Kidney (tissue), 14 donors: ENCODE results near the gene CNTN1. TPM values are rescaled to one million over a fixed set of nuclear protein-coding genes. Genes with fewer than 3 reads are reported as not detected.

ENCODE experiments used
- DNase-seq, 5 donors: peaks; one replicate each; pipeline ENCODE4 v3.0.0-alpha.2; 2013 to 2020
- FAIRE-seq: peaks from 2 replicates; lab custom pipeline; 2012; peaks lifted over from hg19 to GRCh38; lab: Jason Lieb, UNC
- H3K27ac ChIP-seq, 2 donors: one replicate each; pipeline ENCODE4 v1.7.0; 2013; ENCODE audit warnings: low read depth in 2 of 2, low read length in 2 of 2, inconsistent platforms in 1 of 2
- H3K27me3 ChIP-seq: one replicate; pipeline ENCODE4 v1.7.1; 2013; ENCODE audit warnings: low read length, inconsistent platforms; ENCODE audit not compliant: control insufficient read depth, insufficient read depth
- H3K36me3 ChIP-seq, 3 donors: one replicate each; pipeline versions ENCODE4 v1.7.0 to v1.7.1; 2013; ENCODE audit warnings: low read length in 3 of 3, control low read depth in 1 of 3, inconsistent platforms in 1 of 3; ENCODE audit not compliant: insufficient read depth in 3 of 3, control insufficient read depth in 2 of 3
- H3K4me1 ChIP-seq, 3 donors: one replicate each; pipeline versions ENCODE4 v1.7.0 to v1.7.1; 2013; ENCODE audit warnings: low read length in 3 of 3, inconsistent platforms in 1 of 3, low read depth in 1 of 3; ENCODE audit not compliant: control insufficient read depth in 2 of 3, insufficient read depth in 2 of 3
- H3K4me3 ChIP-seq, 3 donors: one replicate each; pipeline versions ENCODE4 v1.7.0 to v1.8.1; 2013; ENCODE audit warnings: low read length in 3 of 3, control low read depth in 1 of 3, inconsistent platforms in 1 of 3
- H3K9ac ChIP-seq, 3 donors: one replicate each; pipeline versions ENCODE4 v1.7.0 to v1.7.1; 2013; ENCODE audit warnings: low read length in 3 of 3, control low read depth in 1 of 3, inconsistent platforms in 1 of 3
- H3K9me3 ChIP-seq, 3 donors: one replicate each; pipeline versions ENCODE4 v1.7.0 to v1.7.1; 2013; ENCODE audit warnings: low read length in 3 of 3, control low read depth in 1 of 3, inconsistent platforms in 1 of 3; ENCODE audit not compliant: control insufficient read depth in 2 of 3, insufficient read depth in 1 of 3
- CTCF ChIP-seq: IDR thresholded peaks from 3 replicates; pipeline ENCODE4 v1.5.1; 2012; ENCODE audit warnings: mild to moderate bottlenecking, moderate library complexity, borderline replicate concordance; ENCODE audit not compliant: insufficient read depth; ENCODE audit errors: extremely low read depth
- intact Hi-C: fragments of 100-400 bp; cut with DNase I; formaldehyde crosslinking; loops from one replicate; pipeline ENCODE4 v1.11.1; 2022
- polyA plus RNA-seq: library from polyadenylated mRNA; stranded (reverse); fragments of 350-450 nt; fragmentation: Illumina TruSeq; extraction: RNeasy Lipid Tissue Mini Kit (QIAGEN cat#74804); gene quantifications from one replicate; pipeline ENCODE4 v1.2.3, GENCODE V29; 2014; ENCODE audit warnings: low read depth, low replicate concordance; ENCODE audit not compliant: insufficient read depth
- total RNA-seq: library from RNA; stranded (reverse); fragmentation: NEBNext Ultra II Directional; extraction: Animal tissue kit (Norgen Biotek cat#: 25700); gene quantifications from one replicate; pipeline ENCODE4 v1.2.1, GENCODE V29; 2021
- donor health status: control.
- donor health status: control.
- donor health status: control.
- donor health status: control.
- donor health status: control.
- donor health status: DM: yes; HTN: yes; CAD: no.
- donor health status: Normal renal cell carcinoma (clear cell type).

The CNTN1 gene
- total and polyA plus RNA-seq, 2 donors from 2014 or later: 6.3 to 9.9 TPM

- FAIRE-seq (no peak), DNase-seq (no peak)
- Histone ChIP-seq H3K4me1 (no peaks in the 10 kb centered on the region), H3K9me3 (no peaks in the 10 kb centered on the region), H3K27ac (no peak overlapping the region), H3K9ac (no peak overlapping the region), H3K36me3 (no peaks in the 10 kb centered on the region), H3K4me3 (no peak overlapping the region), H3K27me3 (no peaks in the 10 kb centered on the region)
- TF ChIP-seq CTCF: no peak
- intact Hi-C loops: no loop called here
Measured at GRCh38 chr12:40971911-40972310, 279.7 kb downstream of the CNTN1 start.

GRCh38 chr12:40976546-40976945 is 284.3 kb downstream of the CNTN1 start:
- DNase-seq (no peak), FAIRE-seq (no peak)
- intact Hi-C loops: no loop called here
- Histone ChIP-seq H3K9ac (no peak overlapping the region), H3K27me3 (no peaks in the 10 kb centered on the region), H3K9me3 (no peaks in the 10 kb centered on the region), H3K36me3 (no peaks in the 10 kb centered on the region), H3K27ac (no peak overlapping the region), H3K4me1 (no peaks in the 10 kb centered on the region), H3K4me3 (no peak overlapping the region)
- TF ChIP-seq CTCF: no peak

GRCh38 chr12:40980427-40980961 is 288.3 kb downstream of the CNTN1 start:
- Histone ChIP-seq H3K27ac (no peak overlapping the region), H3K36me3 (no peaks in the 10 kb centered on the region), H3K9me3 (peaks cover 0 to 2% (median 0%) of the 10 kb centered on the region in 3 donors), H3K4me3 (no peak overlapping the region), H3K27me3 (no peaks in the 10 kb centered on the region), H3K4me1 (no peaks in the 10 kb centered on the region), H3K9ac (no peak overlapping the region)
- intact Hi-C loops: no loop called here
- DNase-seq (no peak), FAIRE-seq (no peak)
- no peak for TF ChIP-seq CTCF

DNA sequence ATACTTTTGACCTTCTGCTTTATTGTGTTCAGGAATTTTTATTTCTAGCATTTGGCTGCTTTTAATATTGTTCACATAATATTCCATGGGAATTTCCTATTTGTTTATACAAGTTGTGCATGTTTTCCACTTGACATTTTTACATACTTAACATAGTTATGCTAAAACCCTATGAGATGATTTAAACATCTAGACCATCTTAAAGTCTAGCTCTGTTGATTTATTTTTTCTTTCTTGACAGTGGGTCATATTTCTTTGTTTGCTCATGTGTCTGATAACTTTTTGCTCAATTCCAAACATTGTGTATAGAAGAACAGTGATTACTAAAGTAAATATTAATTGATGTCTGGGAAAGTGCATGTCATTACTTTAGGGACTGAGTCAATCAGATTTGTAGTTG is 293.8 kb downstream of the CNTN1 start:
- no peak for FAIRE-seq
- Histone ChIP-seq H3K4me1 (no peaks in the 10 kb centered on the region), H3K27ac (no peak overlapping the region), H3K9me3 (peaks cover 0 to 5% (median 0%) of the 10 kb centered on the region in 3 donors), H3K36me3 (no peaks in the 10 kb centered on the region), H3K27me3 (no peaks in the 10 kb centered on the region), H3K4me3 (no peak overlapping the region), H3K9ac (no peak overlapping the region)
- DNase-seq: peak in 1 of 5 donors; percentile 9
- TF ChIP-seq CTCF: no peak
- intact Hi-C loops: no loop called here
